Omental fat pad (tissue), 4 donors: Measurements from ENCODE around the gene PLXNA1. TPM values are rescaled to one million over a fixed set of nuclear protein-coding genes. Genes with fewer than 3 reads are reported as not detected.

Experiments used
- ATAC-seq: fragments of 150-250 bp; one replicate; pipeline ENCODE4 v1.9.1; 2016; ENCODE audit warnings: mild to moderate bottlenecking, moderate library complexity; ENCODE audit not compliant: low FRiP score
- DNase-seq: peaks from one replicate; pipeline ENCODE4 v3.0.0-alpha.2; 2019; ENCODE audit warnings: low spot score
- total RNA-seq, 4 donors: library from RNA; depleted of rRNA; stranded (reverse); fragments of >200 nt; gene quantifications; one replicate each; pipeline ENCODE4 v1.1.0, GENCODE V29; 2016
- TF ChIP-seq, protein P1 (sequence below), 3 donors: fragments of 450-650 bp; IDR thresholded peaks; one replicate each; pipeline ENCODE4 v1.5.1; 2016 to 2017; ENCODE audit warnings: antibody characterized with exemption in 3 of 3, mild to moderate bottlenecking in 3 of 3, moderate library complexity in 2 of 3

The PLXNA1 gene
- total RNA-seq, 4 donors from 2014 or later: 21.7 to 56.4 (median 37.3) TPM

DNA sequence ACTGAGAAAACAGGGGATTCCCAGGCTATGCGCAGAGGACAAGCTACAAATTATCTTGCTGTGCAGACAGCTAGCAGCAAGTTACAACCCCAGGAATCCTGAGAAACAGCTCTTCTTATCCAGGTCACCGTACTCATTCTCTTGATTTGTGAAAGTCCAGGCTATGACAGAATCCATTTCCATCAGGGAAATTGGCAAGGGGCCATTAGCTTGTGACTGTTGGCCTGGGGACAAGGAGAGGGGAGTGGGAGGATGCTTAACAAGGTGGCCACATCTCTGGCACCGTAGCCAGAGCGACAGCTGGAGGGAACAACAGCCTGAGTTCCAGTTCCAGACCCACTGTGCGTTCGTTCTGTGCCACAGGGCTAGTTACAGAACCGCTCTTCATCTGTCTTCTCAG lies 44.9 kb upstream of the PLXNA1 start:
- ATAC-seq (no peak), DNase-seq (no peak)
- TF ChIP-seq, protein P1, sequence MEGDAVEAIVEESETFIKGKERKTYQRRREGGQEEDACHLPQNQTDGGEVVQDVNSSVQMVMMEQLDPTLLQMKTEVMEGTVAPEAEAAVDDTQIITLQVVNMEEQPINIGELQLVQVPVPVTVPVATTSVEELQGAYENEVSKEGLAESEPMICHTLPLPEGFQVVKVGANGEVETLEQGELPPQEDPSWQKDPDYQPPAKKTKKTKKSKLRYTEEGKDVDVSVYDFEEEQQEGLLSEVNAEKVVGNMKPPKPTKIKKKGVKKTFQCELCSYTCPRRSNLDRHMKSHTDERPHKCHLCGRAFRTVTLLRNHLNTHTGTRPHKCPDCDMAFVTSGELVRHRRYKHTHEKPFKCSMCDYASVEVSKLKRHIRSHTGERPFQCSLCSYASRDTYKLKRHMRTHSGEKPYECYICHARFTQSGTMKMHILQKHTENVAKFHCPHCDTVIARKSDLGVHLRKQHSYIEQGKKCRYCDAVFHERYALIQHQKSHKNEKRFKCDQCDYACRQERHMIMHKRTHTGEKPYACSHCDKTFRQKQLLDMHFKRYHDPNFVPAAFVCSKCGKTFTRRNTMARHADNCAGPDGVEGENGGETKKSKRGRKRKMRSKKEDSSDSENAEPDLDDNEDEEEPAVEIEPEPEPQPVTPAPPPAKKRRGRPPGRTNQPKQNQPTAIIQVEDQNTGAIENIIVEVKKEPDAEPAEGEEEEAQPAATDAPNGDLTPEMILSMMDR (IDR thresholded peaks at IDR 0.05): no peak

DNA sequence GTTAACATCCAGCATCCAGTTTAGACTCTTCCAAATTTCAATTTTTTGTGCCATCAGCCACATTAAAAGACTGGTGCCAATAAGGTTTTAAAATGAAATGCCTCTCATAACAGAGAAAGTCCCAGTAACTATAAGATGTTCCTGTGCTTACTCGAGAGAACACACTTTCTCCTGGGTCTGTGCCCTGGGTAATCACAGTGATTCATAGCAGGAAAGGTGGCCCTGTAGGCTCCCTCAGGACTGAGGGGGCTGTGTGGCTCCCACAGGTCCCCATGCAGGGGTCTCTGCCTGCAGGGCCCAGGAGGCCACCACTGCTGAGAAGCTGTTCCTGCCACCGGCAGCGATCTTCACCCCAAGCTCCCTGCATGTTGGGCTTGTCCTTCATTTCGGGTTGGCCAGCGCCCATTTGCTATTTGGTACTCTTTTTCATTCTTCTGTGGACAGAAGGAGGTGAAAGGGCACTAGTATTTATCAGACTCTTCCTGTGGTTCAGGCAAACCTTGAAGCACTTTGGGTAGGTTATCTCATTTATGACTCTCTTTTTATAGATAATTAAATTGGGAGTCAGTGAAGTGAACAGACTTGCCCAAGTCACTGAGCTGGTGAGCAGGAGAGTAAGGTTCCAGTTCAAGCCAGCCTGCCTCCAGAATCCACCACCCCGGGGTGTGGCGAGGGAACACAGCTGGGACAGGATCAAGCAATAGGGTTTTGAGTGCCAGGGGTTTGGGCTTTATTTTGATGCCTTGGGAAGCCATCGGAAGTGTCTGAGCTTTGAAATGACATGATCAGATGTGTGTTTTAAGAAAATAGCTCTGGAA lies 44.2 kb upstream of the PLXNA1 start:
- DNase-seq (no peak), ATAC-seq (no peak)
- TF ChIP-seq, protein P1 (IDR thresholded peaks at IDR 0.05): no peak

DNA sequence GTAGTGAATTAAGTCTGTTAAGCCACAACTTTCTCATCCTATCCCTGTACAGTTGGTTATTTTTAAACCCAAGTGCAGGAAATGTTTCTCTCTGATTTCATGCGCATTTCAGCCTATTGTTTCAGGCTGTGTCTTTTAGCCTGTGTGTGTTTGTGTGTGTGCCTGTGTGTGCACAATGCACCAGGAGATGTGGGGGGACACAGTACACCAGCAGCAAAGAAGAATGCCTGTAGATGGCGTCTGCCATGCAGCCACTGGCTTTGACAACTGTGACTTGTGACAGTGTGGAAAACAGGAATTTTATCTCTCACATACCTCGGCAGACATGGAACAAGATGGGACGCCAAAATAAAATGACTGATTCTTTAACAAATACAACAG lies 43.6 kb upstream of the PLXNA1 start:
- ATAC-seq (no peak), DNase-seq (no peak)
- TF ChIP-seq, protein P1 (IDR thresholded peaks at IDR 0.05): no peak

DNA sequence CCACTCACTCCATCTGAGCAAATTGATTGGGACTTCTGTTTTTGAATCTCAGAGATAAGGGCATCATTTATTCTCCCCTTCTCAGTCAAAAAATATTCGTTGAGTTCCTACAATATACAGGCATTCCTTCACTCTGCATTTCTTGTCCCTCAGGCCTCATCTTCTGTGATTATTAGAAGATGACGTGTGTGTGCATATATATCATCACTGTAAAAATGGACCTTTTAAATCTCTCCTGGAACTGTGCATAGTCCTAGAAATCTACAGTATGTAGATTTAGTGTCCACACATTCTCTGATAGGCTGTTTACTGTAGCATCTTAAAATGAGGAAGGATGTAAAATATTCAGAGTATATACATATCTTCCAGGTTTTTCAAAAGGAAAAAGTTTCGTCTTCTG lies 43.2 kb upstream of the PLXNA1 start:
- ATAC-seq (no peak), DNase-seq (no peak)
- TF ChIP-seq, protein P1 (IDR thresholded peaks at IDR 0.05): no peak

DNA sequence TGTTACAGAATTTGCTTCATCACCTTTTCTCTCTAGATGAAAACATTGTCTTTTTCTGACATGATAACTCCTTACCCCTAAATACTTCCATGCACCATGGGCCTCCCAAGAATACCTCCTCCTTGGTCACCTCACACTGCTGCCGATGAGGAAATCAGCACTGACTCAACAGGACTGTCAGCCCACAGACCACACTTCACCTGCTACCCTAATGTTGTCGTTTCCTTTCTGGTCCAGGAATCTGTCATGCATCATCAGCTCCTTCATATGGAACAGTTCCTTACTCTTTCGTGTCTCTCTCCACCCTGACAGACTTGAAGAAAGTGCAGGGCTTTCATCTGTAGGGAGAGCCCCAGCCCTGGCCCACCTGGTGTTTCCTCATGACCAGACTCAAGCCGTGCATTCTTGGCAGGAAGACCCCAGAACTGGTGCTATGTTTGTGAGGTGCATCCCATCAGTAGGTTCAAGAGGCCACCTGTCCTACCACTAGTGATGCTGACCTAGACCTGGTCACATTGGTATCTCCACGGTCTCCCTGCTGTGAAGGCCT lies 41.1 kb upstream of the PLXNA1 start:
- TF ChIP-seq, protein P1 (IDR thresholded peaks at IDR 0.05): no peak
- DNase-seq: no peak
- no peak for ATAC-seq

DNA sequence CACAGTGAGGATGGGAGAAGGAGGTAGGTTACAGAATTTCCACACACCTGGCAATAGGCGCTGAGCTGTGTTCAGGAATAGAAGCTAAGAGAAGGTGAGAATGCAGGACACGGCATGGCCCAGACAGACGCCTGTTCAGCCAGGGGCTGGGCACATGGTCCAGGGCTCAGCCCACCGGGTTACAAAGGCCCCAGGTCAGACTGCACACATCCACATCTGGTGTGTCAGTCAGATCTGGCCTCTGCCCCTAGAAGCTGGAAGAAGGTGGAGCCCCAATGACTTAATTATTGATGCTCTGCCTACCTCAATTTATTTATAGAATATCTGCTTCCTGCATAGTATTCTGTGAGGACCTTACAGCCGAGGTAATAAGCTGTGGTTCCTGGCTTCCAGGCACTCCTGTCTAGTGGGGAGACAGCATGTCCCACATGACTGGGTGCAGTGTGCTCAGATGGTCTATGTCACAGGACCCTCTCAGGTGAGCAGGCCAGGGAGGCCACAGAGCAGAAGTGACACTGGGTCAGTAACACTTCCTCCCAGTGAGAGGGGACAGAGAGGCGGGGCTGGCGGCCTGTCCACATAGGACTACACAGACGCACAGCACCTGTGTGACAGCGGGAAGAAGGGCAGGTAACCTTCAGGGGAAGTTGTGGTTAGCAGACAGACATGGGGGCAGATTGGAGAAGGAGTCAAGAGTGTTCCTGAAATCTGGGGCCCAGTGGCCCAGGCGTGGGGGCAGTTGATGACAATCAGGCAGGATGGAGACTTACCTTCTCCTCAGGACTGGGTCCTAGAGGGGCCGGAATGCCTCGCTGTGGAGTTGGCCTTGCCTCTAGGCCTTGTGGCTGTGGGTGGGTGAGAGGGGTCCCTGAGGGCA lies 38.6 kb upstream of the PLXNA1 start:
- DNase-seq (no peak), ATAC-seq (no peak)
- TF ChIP-seq, protein P1 (IDR thresholded peaks at IDR 0.05): no peak
